ENCODE data around the gene PNCK. TPM values are rescaled to one million over a fixed set of nuclear protein-coding genes. Genes with fewer than 3 reads are reported as not detected.

The PNCK gene
- total RNA-seq (2022; extraction: Qiagen RNA extraction; ENCODE audit: low read depth): 0.22 to 0.86 TPM (median 0.52 TPM) in 4 of 5 replicates, not detected in the other

GRCh38 chrX:153673428-153674218 lies at the start of gene PNCK:
TSS of gene PNCK (minus strand) at chrX:153673813. CDS start at chrX:153673076, 737 bp downstream.

GRCh38 chrX:153687121-153688039 lies 13.8 kb upstream of the PNCK start, which contains the start of gene SLC6A8:
TSS of gene SLC6A8 (plus strand) at chrX:153687926. CDS start at chrX:153688575, 649 bp downstream.

GRCh38 chrX:153646620-153647373 lies 26.8 kb downstream of the PNCK start, which contains the start of gene DUSP9:
TSS of gene DUSP9 (plus strand) at chrX:153647203. CDS start at chrX:153647954, 751 bp downstream.

Other genes with a start within 250 kb of the PNCK start
- 0.78 to 2.2 TPM (median 1.6 TPM) in 5 replicates for gene TREX2, start 227.8 kb downstream of the PNCK start, total RNA-seq (2022; extraction: Qiagen RNA extraction; ENCODE audit: low read depth)
- 51.9 to 60.6 TPM (median 57.3 TPM) in 5 replicates for gene HAUS7, start 203.2 kb downstream of the PNCK start, total RNA-seq (2022; extraction: Qiagen RNA extraction; ENCODE audit: low read depth)
- gene BGN, start 178.8 kb downstream of the PNCK start, total RNA-seq (2022; extraction: Qiagen RNA extraction; ENCODE audit: low read depth): 0.06 to 0.10 TPM in 2 of 5 replicates, not detected in the others
- 0.06 to 0.15 TPM (median 0.07 TPM) in 5 replicates for gene ATP2B3, start 156.2 kb downstream of the PNCK start, total RNA-seq (2022; extraction: Qiagen RNA extraction; ENCODE audit: low read depth)
- 32.8 to 57.7 TPM (median 51.4 TPM) in 5 replicates for gene CCNQ, start 74.7 kb downstream of the PNCK start, total RNA-seq (2022; extraction: Qiagen RNA extraction; ENCODE audit: low read depth)
- gene DUSP9, start 26.6 kb downstream of the PNCK start, total RNA-seq (2022; extraction: Qiagen RNA extraction; ENCODE audit: low read depth): 0.83 to 1.7 TPM (median 1.2 TPM) in 5 replicates
- gene SLC6A8, start 14.1 kb upstream of the PNCK start, total RNA-seq (2022; extraction: Qiagen RNA extraction; ENCODE audit: low read depth): 10.2 to 13.2 TPM (median 11.1 TPM) in 5 replicates
- 359 to 414 TPM (median 373 TPM) in 5 replicates for gene BCAP31, start 50.6 kb upstream of the PNCK start, total RNA-seq (2022; extraction: Qiagen RNA extraction; ENCODE audit: low read depth)
- 2.0 to 4.1 TPM (median 3.8 TPM) in 5 replicates for gene ABCD1, start 51.0 kb upstream of the PNCK start, total RNA-seq (2022; extraction: Qiagen RNA extraction; ENCODE audit: low read depth)
- gene PLXNB3, start 90.4 kb upstream of the PNCK start, total RNA-seq (2022; extraction: Qiagen RNA extraction; ENCODE audit: low read depth): 3.0 to 4.1 TPM (median 3.7 TPM) in 5 replicates
- gene SRPK3, start 107.2 kb upstream of the PNCK start, total RNA-seq (2022; extraction: Qiagen RNA extraction; ENCODE audit: low read depth): 0.07 to 0.10 TPM in 2 of 5 replicates, not detected in the others
- 57.5 to 63.5 TPM (median 61.5 TPM) in 5 replicates for gene IDH3G, start 120.6 kb upstream of the PNCK start, total RNA-seq (2022; extraction: Qiagen RNA extraction; ENCODE audit: low read depth)
- gene SSR4, start 120.9 kb upstream of the PNCK start, total RNA-seq (2022; extraction: Qiagen RNA extraction; ENCODE audit: low read depth): 364 to 443 TPM (median 420 TPM) in 5 replicates
- 2.7 to 3.5 TPM (median 3.0 TPM) in 5 replicates for gene PDZD4, start 156.7 kb upstream of the PNCK start, total RNA-seq (2022; extraction: Qiagen RNA extraction; ENCODE audit: low read depth)
- gene L1CAM, start 212.4 kb upstream of the PNCK start, total RNA-seq (2022; extraction: Qiagen RNA extraction; ENCODE audit: low read depth): 19.6 to 26.8 TPM (median 21.1 TPM) in 5 replicates
- 0.07 to 0.12 TPM in 2 of 5 replicates, not detected in the others for gene AVPR2, start 230.9 kb upstream of the PNCK start, total RNA-seq (2022; extraction: Qiagen RNA extraction; ENCODE audit: low read depth)

Measured in A549 treated with CpdA at 1 μM for 4 hours (cell line).